Suprapubic skin (tissue), 4 donors: ENCODE data around the gene CPPED1.

Experiments used
- CTCF ChIP-seq, 2 donors: fragments of 200-600 bp in 1 of 2; fragments of 450-650 bp in 1 of 2; sonication (generic) in 1 of 2; IDR thresholded peaks; one replicate each; pipeline ENCODE4 v1.5.1; 2016 to 2019; ENCODE audit warnings: antibody characterized with exemption in 2 of 2, mild to moderate bottlenecking in 1 of 2, moderate library complexity in 1 of 2
- POLR2A ChIP-seq, 2 donors: fragments of 450-650 bp; IDR thresholded peaks; one replicate each; pipeline ENCODE4 v1.6.1; 2017; ENCODE audit warnings: antibody characterized with exemption in 2 of 2, mild to moderate bottlenecking in 2 of 2, moderate library complexity in 2 of 2
- POLR2AphosphoS5 ChIP-seq, 3 donors: sonication (generic); formaldehyde crosslinking; IDR thresholded peaks; one replicate each; pipeline ENCODE4 v1.6.1; 2017; ENCODE audit warnings: antibody characterized with exemption in 3 of 3

DNA sequence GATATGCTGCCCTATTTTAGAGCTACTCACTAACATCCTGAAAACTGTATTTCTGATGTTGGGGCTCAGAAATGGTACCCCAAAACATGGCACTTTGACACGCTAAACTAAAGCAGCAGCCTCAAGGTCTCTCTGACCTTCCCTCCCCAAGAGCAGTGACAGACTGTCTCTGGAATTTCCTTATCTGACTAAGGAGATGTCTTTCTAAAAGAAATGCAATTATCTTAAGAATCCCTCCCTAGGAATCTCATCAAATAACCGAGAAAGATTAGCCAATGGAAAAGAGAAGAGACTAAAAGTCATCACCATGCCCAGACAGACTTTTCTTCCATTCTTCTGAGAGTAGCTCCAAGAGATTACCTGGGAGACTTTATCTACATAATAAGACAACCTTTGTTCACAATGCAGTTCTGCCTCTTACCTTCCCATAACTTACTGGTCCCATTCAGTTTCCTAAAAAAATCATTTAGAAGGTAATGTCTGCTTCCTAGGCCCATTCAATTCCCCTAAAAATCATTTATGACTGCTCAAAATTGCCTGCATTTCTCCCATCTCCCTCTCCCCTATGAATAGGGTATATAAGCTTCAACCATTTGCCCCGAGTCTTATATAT lies 123.9 kb downstream of the CPPED1 start:
- TF ChIP-seq CTCF (IDR thresholded peaks at IDR 0.05) (no peak), POLR2A (IDR thresholded peaks at IDR 0.05) (no peak), POLR2AphosphoS5 (IDR thresholded peaks at IDR 0.05) (no peak)
